ENCODE data around the gene RETSAT.

DNA sequence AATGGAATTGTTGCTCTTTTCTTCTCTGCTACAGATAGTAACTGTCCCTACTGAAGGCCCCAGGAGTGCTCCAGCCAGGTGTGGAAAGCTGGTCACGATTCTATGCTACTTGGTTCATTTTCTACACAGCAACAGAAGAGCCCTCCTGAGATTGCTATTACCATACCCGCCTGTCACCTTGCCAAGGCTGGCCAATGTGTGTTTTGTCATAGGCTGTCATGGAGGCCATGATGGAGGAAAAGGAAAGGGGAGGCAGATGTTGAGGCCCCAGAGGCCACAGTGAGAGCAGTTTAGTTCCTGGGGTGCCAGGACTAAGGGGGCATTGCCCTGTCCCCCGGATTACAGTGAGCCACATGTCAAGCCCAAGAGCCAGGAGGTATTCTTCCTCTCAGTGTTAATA is 1.2 kb upstream of the RETSAT start:
- TF ChIP-seq POLR2AphosphoS5 (IDR thresholded peaks at IDR 0.05; ENCODE audit: borderline replicate concordance, low read depth, low read length), result no peak
- TF ChIP-seq EZH2 (IDR thresholded peaks at IDR 0.05), result no peak

Data from SK-N-MC (cell line).